HS-5 (cell line): ENCODE results near the gene SPTLC3.
A peak's percentile ranks its signal among the peaks of the same experiment; 100 is the strongest.

Experiments used
- DNase-seq: peaks from one replicate; pipeline ENCODE4 v3.0.0-alpha.2; 2012; ENCODE audit warnings: low read depth

The SPTLC3 gene

DNA sequence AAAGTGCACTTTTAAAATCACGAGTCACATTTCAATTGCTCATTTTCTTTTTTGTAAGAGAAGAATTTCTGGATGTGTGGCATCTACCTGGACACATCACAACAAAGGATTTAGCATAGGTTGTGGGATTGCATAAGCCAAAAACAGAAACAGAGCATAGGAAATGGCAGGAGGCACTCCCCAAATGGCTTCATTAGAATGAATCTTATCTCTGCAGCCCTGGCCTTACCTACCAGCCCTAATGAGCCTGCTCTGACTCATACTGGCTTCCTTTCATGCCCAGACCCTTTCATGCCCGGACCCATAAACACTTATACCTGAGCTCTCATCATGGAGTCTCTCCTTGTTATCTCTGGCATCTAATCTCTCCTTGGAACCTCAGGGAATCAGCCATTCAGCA is 23.9 kb upstream of the SPTLC3 start:
- no peak for DNase-seq

DNA sequence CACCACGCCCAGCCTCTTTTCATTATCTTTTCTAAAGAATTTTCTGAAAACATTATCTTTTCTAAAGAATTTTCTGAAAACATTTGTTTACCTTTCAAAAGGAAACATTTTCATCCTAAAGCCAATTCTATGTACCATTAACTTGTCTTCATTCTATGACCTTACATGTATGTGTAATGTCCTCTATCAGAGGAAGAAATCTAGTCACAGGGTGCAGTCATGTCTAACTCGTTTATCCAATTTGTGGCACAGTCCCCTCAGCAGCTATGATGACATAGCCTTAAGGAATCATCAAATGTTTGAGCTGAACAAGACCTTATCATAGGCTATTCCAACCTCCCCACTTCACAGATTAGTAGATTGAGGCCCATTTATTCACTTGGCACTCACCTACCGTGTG is 21.5 kb upstream of the SPTLC3 start:
- no peak for DNase-seq

DNA sequence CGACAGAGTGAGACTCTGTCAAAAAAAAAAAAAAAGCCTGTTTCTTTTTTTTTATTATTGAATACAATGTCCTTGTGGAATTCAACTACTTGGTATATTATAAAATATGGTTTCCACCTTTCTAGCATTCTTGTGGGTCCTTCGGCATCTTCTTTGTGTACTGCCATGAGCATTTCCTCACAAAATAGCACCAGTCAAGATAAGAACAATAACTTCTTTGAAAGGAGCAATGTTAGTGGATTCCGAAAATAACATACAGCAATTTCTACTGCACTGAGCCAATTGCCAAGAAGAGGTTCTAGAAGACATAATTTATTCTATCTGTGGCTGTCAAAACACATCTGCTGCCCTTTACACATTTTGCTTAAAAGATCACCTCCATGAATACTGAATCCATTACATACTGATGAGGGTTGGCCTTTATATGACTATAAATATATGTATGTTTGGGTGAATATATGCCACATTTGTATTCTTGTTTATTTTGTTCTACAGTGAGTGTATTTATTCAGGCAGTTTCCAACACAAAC is 19.1 kb upstream of the SPTLC3 start:
- no peak for DNase-seq

DNA sequence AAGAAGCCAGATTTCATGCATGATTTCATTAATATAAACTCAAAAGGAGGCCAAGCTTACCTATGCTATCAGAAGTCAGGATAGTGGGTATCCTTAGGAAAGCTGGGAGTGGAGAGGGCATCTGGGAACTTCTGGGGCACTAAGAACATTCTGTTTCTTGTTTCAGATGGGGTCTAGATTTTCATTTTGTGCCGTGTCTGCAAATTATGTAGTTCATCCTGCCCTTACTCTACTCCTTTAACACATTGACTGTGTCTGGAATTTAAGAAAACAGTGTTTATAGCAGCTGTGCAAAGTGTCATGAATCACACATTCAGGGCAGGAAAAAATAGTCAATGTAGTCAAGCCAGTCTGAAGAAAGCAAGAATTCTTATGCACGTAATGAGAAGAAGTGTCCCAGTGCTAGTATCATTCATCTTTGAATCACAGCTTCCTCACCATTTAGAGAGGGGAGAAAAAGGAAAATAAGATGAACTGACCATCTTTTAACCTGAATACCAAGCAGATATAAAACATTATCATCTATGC is 11.6 kb upstream of the SPTLC3 start:
- no peak for DNase-seq

DNA sequence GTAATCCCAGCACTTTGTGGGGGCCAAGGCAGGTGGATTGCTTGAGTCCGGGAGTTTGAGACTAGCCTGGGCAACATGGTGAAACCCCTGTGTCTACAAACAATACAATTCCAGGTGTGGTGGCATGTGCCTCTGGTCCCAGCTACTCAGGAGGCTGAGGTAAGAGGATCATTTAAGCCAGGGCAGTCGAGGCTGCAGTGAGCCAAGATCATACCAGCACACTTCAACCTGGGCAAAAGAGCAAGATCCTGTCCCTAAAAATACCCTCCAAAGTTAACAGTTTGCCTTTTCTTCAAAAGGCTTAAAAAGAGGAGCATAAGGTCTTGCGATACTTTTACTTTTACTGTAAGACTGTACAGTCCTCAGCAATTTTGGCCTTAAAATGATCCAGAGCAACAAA is 10.7 kb upstream of the SPTLC3 start:
- no peak for DNase-seq

DNA sequence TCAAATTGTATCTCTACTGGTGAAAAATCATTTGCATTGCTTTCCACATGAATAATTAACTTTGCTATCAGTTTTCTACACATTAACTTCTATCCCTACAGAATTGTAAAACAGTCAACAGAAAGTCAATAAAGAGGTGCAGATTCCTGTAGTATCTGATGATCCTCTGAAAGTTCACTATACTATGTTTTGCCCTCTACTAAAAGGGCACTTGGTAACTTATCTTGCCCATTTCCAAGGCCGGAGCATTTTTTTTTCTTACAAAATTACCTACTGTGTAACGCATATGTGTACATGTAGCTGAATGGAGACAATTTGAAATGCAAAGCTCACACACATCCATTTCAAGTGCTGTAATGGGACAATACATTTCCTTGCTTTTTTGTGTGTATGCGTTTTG is 9.6 kb upstream of the SPTLC3 start:
- DNase-seq: no peak

DNA sequence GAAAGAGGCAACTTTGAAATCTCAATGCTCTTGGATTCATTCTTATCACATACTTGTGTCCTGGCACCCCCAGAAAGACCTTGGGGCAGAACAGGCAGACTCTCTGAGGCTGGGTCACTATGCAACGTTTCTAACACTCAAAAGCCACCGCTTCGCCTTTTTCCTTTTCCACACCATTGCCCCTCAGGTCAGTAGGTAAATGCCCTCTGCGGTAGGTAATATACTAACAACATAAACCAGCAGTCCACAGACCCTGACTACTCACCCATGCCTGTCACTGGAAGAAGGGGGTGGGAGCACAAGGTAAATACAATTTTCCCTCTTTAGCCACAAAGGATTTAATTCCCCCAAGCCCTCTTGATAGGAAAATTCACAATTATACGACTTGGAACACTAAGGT is 6.5 kb upstream of the SPTLC3 start:
- DNase-seq: no peak

DNA sequence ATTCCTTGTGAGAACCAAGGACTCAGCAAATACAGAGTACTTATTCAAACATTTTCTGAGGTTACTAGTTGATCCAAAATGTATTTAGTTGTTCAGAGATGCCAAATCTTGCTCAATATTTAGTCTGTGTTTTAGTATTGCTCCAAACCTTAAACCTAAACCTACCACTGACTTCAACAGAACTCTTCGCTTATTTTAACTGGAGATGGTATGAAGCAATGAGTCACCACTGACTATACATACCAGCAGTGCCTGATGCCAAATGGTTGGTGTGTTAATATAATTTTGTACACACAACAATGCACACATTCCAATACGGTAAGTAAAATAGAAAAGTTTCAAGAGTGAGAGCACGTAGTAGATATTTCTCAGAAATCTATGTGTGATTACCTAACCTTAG is 1.9 kb upstream of the SPTLC3 start:
- DNase-seq: peak; percentile 87

DNA sequence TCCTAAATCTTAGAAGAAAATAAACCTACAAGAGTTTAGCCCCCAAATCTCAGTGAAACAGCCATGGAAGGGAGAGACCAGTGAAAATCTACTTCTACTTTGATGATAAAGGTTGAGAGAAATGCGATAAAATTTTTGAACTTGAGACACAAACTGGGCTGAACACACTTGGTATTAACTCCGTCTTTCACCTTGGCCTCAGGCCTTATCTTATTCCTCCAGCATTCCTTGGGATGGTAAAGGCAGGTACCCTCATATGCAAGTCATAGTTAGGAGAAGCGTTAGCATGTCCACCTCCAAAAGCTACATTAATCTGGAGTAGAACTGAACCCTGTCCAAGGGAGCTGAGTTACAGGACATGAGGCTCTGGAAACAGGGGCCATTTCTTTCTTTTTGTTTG is 1.2 kb upstream of the SPTLC3 start:
- DNase-seq: no peak

DNA sequence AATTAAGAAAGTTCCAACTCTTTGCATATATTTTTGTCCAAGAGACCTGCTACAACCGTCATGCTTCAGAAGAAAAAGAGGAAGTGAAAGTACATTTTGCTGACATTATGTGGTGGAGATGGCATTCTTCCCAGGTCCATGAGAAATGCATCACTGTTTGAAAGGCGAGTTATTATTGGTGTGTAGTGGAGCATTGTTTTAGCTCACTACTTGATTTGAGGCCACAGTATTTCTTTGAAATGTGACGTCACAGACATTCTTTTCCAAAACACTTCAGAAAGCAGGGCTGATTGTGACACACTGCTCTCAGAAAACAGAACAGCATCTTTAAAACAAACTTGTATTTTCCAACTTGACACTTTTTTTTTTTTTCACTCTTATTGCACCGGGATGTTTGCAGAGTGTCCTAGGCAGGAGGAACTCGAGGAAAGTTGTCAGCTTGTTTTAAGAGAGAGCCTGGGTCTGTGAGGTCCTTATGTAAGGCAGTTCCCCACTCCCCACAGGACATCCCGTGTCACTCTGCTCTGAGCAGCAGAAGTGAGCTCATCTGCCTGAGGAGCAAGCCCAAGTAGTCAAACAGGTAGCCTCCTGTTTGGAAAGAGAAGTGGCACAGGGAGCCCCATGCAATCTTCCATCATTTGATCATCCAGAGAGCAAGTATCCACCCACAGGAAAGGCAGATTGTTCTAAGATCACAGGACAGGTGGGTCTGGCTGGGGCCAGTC is 1.1 kb downstream of the SPTLC3 start:
- peak; percentile 84 for DNase-seq

DNA sequence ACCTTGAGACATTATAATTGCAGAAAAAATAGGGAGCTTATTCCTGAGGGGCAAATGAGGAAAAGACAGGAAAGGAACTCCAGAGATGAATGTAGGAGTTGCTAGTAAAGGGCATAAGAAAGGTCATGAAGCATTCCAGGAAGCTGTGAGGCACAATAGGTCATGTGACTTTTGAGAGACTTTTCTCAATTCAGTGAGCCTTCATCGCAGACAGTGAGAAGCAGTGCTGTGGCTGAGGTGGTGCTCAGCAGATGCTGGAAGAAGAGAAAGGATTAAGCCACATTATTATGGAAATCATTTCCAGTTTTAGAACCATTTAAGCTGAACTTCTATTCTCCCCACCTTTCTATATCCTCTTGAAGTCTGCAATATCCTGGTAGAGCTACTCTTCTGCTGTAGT is 4.1 kb downstream of the SPTLC3 start:
- no peak for DNase-seq

DNA sequence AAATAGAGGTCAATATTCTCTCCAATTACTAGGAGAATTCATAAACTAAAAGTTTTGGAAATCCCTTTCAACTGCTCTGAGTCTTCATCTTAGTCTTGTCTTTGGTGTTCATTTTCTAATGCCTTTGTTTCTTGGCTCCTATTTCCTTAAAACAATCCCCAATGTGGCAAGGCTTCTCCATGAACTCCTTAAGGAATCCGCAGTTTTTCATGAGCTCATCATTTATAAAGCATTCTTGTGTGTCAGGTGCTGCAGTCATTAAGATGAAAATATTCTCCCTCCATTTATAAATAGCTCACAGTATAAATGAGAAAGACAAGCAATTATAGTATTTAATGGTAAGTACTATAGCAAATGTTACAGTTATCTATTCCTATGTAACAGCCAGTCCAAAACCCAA is 4.6 kb downstream of the SPTLC3 start:
- no peak for DNase-seq

DNA sequence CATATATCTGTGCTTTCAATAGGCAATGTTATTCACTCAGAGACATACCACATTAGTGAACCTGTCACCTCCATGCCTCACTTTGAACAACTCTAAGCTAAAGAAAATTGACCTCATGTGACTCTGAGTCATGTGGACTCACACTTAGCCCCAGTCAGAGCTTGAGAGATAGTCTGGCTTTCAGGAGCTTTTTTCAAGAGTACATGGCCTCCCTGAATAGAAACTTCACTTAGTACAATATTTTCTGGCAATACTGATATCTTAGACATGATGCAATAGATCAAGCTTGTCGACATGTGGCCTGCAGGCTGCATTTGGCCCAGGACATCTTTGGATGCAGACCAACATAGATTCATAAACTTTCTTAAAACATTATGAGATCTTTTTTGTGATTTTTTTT is 8.5 kb downstream of the SPTLC3 start:
- DNase-seq: no peak

DNA sequence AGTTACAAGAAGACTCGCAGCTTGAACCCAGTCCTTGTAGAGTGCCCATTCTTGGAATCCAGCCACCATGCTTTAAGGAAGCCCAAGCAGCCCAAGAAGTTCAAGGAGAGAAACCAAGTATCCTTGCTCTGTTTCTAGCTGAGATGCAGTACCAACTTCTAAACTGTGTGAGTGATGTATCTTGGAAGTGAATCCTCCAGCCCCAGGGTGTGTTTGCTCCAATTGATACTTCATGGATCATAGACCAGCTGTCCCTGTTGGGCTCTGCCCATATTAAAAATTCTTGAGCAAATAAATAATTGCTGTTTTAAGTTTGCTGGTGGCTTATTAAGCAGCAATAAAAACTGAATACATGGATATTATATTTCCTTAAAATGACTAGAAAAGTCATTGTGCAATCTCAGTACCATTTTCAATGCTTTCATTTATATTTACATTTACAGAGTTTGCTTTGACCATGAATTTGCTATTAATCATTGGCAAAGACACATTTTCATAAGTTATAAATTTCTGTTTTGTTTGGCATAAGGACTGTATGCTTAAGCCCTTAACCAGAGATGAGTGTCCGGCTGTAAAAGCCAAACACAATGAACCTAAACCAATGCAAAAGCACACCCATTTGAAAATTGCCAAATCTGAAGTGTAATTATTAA is 9.2 kb downstream of the SPTLC3 start:
- no peak for DNase-seq

DNA sequence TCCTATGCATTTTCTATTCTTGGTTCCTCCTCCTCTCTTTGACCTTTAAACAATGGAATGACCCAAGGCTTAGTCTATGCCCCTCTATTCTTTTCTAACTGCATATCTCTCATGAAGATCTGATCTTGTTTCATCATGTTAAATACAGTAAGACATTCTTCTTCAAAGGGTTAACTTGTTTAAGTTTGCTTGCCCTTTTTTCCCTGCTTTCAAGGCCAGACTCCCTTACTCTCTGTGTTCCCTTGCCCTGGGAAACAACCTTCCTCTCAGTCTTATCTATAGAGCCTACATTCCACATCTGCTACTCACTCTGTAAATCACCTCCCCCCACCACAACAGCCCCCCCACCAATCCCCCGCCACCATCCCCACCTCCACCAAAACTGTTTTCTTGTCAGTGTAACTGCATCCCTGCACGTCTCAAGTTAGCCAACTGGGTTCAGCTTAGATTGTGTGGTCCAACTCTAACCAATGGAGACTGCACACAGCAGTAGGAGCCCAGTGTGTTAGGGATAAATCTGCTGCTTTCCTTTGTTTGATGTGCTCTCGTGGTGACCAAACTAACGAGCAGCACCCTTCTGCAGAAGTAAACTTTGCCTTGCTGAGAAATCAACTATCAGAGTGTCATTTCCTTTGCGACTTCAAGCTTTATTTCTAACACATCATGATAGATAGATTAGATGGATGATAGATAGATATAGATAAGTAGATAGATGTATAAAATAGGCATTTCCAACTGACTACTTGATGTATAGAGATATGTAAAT is 12.6 kb downstream of the SPTLC3 start:
- no peak for DNase-seq

DNA sequence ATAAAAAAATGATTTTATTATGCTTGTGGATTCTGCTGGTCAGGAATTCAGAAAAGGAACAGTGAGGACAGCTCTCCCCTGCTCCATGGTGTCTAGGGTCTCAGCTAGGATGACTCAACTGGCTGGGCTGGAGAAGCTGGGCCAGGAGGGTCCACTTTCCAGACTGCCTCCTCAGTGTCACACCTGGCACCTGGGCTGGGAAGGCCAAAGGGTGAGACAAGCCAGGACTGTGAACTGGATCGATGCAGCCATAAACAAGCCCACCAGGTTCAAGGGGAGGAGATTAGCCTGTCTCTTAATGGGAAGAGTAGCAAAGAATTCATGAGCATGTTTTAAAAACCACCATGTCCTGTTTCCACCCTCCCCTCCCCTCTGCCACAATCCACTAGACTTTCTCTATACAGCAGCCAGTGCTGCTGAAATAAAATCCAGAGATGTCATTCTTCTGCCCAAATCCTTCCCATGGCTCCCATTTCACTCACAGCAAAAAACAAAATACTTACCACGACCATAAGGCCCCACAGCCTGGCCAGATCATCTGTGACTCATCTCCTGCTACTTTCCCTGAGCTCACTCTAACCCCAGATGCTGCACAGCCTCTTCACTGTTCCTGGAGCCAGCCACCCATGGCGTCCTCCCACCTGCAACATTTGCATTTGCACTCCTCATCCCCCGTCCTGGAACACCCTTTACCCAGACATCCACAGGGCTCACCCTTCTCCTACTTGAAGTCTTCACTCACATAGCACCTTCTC is 13.8 kb downstream of the SPTLC3 start:
- DNase-seq: no peak

DNA sequence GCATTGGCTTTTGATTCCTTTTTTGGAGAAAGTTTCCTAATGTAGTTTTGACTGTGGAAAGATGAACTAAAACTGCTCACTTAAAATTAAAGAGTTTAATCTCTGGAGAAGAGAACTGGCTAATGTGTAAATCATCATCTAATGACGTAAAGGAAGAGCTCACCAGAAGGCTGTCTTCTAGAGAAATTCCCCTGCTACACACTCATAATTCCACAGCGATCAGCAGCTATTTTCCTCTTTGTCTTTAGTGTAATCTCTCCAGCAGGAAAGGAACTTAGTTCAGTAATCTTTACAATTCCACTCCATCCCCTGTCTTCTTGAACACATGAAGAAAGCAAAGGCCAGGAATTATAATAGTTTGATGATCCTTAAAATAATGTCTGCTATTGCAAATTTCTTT is 15.8 kb downstream of the SPTLC3 start:
- DNase-seq: no peak

DNA sequence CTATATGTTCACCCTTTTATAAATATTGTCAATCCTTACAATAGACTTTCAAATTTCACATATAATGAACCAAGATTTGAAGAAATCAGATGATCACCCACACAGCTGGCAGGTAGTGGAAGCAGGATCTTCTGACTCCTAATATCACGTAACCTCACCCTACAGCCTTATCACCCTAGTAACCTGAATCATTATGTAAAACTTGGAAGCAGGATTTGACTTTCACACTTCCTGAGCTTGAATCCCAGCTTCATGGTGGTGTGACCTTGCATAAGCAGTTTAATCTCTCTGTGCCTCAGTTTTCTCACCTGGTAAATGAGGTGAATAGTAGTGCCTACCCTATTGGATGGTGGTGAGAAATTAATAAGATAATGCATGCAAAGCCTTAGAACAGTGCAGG is 16.4 kb downstream of the SPTLC3 start:
- no peak for DNase-seq

DNA sequence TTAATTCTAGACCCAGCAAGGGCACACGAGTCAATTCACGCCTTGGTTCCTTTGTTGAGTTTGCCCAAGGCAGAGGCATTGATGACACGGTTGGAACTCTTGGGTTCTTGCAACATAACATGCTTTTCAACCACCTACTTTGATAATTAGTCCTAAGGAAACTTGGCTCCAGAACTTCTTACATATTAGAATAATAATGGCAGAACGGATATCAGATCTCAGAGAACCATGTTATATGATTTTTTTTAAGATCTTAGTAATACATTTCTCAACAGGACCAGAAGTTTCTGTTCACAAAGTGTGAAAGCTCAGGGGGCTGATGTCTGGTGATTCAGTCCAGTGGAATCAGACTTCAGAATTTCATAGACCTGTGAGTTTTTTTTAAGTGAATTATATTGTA is 19.2 kb downstream of the SPTLC3 start:
- no peak for DNase-seq

DNA sequence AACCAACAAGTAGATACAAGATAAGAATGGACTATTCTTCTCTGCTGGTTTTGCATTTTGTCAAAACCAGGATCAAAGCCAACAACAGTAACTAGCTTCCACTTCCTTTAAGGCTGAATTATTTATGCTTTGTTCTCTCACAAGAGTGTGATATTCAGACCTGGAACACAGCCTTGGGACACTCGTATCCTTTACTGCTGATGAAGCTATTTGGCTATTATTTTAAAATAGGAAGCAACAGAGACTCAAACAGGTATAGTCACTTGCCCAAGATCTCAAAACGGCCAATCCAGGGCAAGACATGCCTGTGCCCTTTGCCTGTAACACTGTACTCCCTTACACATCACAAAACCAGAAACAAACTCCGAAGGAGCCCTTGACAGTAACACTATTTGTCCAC is 19.9 kb downstream of the SPTLC3 start:
- DNase-seq: no peak

DNA sequence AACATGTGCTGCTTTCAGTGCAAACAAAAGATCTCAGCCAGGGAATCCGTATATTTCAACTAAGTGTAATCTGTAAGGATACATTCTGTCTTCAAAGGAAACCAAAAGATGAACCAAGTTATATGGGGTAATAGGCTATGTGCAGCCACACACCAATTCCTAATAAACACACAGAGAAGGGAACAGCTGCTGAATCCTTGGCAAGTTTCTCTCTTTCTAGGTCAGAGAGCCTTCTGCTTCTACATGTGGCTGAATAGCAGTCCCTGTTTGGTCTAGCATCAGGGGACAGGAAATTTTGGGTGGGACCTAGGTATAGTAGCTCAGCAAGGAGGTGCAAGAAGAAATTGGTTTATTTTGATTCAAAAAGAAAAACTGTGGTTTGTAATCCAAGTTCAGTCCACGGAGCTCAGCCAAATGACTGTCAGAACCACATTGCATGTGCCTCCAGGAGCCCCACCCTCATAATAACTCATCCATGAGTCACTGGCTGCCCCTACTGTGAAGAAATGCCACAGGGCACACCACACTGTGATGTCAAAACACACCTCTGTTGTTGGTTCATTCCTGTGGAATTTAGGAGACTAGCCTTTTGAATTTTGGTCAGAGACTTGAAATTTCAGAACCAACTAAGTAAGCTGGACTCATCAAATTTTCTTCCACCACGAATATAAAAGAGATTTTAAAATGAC is 21.1 kb downstream of the SPTLC3 start:
- peak; percentile 97 for DNase-seq

DNA sequence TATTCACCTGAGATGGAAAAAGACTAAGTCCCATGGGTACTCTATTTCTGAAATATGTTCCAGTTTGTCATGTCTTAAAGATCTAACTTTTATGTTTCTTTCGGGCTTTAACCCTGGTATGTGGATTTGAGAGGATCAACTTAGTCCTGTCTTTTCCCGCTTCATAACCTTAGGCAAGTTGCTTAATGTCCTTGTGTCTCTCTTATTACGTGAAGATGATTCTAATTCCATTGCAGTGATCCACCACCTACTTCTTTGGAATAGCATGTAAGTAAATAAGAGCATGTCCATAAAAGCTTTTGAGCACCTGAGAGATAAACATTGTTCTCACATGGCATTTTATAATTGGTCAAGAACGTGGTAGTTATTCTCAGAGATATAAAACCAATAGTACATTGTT is 23.0 kb downstream of the SPTLC3 start:
- no peak for DNase-seq
